B cell (primary cell): ENCODE results near the gene EEF1E1.

ENCODE experiments used
- EZH2 ChIP-seq: IDR thresholded peaks from 2 replicates; pipeline ENCODE4 v1.6.1; 2012; ENCODE audit warnings: borderline replicate concordance, low read depth, mild to moderate bottlenecking, moderate library complexity, low read length; ENCODE audit not compliant: insufficient read depth, poor library complexity, severe bottlenecking
- TF ChIP-seq, protein P1 (sequence below): fragments of 200-600 bp; IDR thresholded peaks from one replicate; pipeline ENCODE4 v1.8.0; 2022; ENCODE audit warnings: antibody characterized with exemption, mild to moderate bottlenecking

DNA sequence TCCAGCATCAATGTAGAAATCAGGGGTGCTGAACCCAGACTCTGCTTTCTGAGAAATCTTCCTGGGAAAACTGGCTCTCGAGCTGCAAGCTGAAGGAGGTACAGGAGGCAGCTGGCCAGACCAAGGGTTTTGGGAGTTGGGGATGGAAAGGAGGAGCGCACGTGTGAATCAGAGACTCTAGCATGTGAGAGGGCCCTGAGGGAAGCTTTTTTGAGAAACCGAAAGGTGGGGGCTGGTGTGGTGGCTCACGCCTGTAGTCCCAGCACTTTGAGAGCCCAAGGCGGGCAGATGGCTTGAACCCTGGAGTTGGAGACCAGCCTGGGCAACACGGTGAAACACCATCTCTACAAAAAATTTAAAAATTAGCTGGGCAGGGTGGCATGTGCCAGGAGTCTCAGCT is 37.1 kb upstream of the EEF1E1 start:
- TF ChIP-seq, protein P1, sequence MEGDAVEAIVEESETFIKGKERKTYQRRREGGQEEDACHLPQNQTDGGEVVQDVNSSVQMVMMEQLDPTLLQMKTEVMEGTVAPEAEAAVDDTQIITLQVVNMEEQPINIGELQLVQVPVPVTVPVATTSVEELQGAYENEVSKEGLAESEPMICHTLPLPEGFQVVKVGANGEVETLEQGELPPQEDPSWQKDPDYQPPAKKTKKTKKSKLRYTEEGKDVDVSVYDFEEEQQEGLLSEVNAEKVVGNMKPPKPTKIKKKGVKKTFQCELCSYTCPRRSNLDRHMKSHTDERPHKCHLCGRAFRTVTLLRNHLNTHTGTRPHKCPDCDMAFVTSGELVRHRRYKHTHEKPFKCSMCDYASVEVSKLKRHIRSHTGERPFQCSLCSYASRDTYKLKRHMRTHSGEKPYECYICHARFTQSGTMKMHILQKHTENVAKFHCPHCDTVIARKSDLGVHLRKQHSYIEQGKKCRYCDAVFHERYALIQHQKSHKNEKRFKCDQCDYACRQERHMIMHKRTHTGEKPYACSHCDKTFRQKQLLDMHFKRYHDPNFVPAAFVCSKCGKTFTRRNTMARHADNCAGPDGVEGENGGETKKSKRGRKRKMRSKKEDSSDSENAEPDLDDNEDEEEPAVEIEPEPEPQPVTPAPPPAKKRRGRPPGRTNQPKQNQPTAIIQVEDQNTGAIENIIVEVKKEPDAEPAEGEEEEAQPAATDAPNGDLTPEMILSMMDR, result no peak
- no peak for TF ChIP-seq EZH2
